Mesendoderm (in vitro differentiated cells): ENCODE results near the gene ZNF592.
"Not testable (repeated sequence)": the region's sequence is repeated elsewhere in the genome, so short reads cannot be mapped to it uniquely, and the experiment has no call there.

ENCODE experiments used
- DNase-seq: peaks from one replicate; pipeline ENCODE4 v3.0.0; 2013
- H2AK5ac ChIP-seq: 2 replicates; pipeline ENCODE4 v1.6.1; 2013; ENCODE audit warnings: low read length, inconsistent platforms
- H2BK120ac ChIP-seq: 2 replicates; pipeline ENCODE4 v1.6.1; 2013; ENCODE audit warnings: low read depth, mild to moderate bottlenecking, low read length, moderate library complexity, mixed read lengths
- H2BK15ac ChIP-seq: replicated peaks from 2 replicates; pipeline ENCODE4 v1.6.1; 2013; ENCODE audit warnings: low read depth, mild to moderate bottlenecking, moderate library complexity
- H2BK5ac ChIP-seq: 2 replicates; pipeline ENCODE4 v1.6.1; 2013; ENCODE audit warnings: low read length, inconsistent platforms
- H3K18ac ChIP-seq: 2 replicates; pipeline ENCODE4 v1.6.1; 2013; ENCODE audit warnings: mild to moderate bottlenecking, low read length, mixed read lengths
- H3K23ac ChIP-seq: one replicate; pipeline ENCODE4 v1.6.1; 2013; ENCODE audit warnings: low read length
- H3K27ac ChIP-seq: 2 replicates; pipeline ENCODE4 v1.5.1; 2013; ENCODE audit warnings: low read depth, mild to moderate bottlenecking, inconsistent platforms, low read length, moderate library complexity
- H3K27me3 ChIP-seq: 2 replicates; pipeline ENCODE4 v1.6.1; 2013; ENCODE audit warnings: low read length, control low read depth, mild to moderate bottlenecking, inconsistent platforms; ENCODE audit not compliant: insufficient read depth, poor library complexity
- H3K36me3 ChIP-seq: 2 replicates; pipeline ENCODE4 v1.6.1; 2013; ENCODE audit warnings: low read length, inconsistent platforms; ENCODE audit not compliant: control insufficient read depth, insufficient read depth
- H3K4ac ChIP-seq: one replicate; pipeline ENCODE4 v1.6.1; 2013; ENCODE audit warnings: low read depth, mild to moderate bottlenecking, low read length, moderate library complexity
- H3K4me1 ChIP-seq: 2 replicates; pipeline ENCODE4 v1.6.1; 2013; ENCODE audit warnings: low read depth, low read length, inconsistent platforms; ENCODE audit not compliant: control insufficient read depth
- H3K4me2 ChIP-seq: 2 replicates; pipeline ENCODE4 v1.6.1; 2013; ENCODE audit warnings: low read length
- H3K4me3 ChIP-seq: 2 replicates; pipeline ENCODE4 v1.5.1; 2013; ENCODE audit warnings: mild to moderate bottlenecking, low read length
- H3K56ac ChIP-seq: one replicate; pipeline ENCODE4 v1.6.1; 2013; ENCODE audit warnings: low read length
- H3K79me1 ChIP-seq: 2 replicates; pipeline ENCODE4 v1.6.1; 2013; ENCODE audit warnings: low read length, inconsistent platforms
- H3K79me2 ChIP-seq: 2 replicates; pipeline ENCODE4 v1.6.1; 2013; ENCODE audit warnings: mild to moderate bottlenecking, low read length; ENCODE audit not compliant: control insufficient read depth, insufficient read depth
- H3K9ac ChIP-seq: 2 replicates; pipeline ENCODE4 v1.6.1; 2013; ENCODE audit warnings: low read length, inconsistent platforms
- H4K5ac ChIP-seq: one replicate; pipeline ENCODE4 v1.6.1; 2013; ENCODE audit warnings: low read length
- H4K8ac ChIP-seq: one replicate; pipeline ENCODE4 v1.6.1; 2013; ENCODE audit warnings: low read depth, mild to moderate bottlenecking, control low read depth, low read length, moderate library complexity
- WGBS: extraction: QIAGEN DNeasy Blood & Tissue Kit; methylation state at CpG from one replicate; pipeline ENCODE4 v1.1.7; 2013; ENCODE audit warnings: low lambda C conversion rate, missing lambda C conversion rate; ENCODE audit not compliant: insufficient coverage; ENCODE audit errors: extremely low coverage; 5-methylcytosine and 5-hydroxymethylcytosine counted together

Gene ZNF592

DNA sequence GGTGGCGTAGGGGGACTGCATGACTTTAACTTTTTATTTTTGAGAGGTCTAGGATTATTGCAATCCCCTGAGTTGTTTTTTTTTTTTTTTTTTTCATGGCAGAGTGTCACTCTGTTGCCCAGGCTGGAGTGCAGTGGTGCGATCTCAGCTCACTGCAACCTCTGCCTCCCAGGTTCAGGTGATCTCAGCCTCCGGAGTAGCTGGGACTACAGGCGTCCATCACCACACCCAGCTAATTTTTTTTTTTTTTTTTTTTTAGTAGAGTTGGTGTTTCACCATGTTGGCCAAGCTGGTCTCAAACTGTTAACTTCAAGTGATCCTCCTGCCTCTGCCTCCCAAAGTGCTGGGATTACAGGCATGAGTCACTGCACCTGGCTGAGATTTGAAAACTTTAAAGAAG is 6.5 kb downstream of the ZNF592 start:
- H4K5ac ChIP-seq, H3K27me3 ChIP-seq, H3K18ac ChIP-seq, H2BK5ac ChIP-seq, H3K23ac ChIP-seq, H3K36me3 ChIP-seq, H3K4me1 ChIP-seq, H2BK15ac ChIP-seq, H3K4me2 ChIP-seq, H4K8ac ChIP-seq, H2AK5ac ChIP-seq, H3K56ac ChIP-seq, H3K4ac ChIP-seq, DNase-seq, H3K4me3 ChIP-seq, H2BK120ac ChIP-seq, H3K27ac ChIP-seq, H3K9ac ChIP-seq: not testable (repeated sequence)
- Histone ChIP-seq H3K79me2 (peaks cover 82% of the 10 kb centered on the region), H3K79me1 (peaks cover 11% of the 10 kb centered on the region)
- no CpG with 5 or more reads among the region's 4 CpGs for WGBS

DNA sequence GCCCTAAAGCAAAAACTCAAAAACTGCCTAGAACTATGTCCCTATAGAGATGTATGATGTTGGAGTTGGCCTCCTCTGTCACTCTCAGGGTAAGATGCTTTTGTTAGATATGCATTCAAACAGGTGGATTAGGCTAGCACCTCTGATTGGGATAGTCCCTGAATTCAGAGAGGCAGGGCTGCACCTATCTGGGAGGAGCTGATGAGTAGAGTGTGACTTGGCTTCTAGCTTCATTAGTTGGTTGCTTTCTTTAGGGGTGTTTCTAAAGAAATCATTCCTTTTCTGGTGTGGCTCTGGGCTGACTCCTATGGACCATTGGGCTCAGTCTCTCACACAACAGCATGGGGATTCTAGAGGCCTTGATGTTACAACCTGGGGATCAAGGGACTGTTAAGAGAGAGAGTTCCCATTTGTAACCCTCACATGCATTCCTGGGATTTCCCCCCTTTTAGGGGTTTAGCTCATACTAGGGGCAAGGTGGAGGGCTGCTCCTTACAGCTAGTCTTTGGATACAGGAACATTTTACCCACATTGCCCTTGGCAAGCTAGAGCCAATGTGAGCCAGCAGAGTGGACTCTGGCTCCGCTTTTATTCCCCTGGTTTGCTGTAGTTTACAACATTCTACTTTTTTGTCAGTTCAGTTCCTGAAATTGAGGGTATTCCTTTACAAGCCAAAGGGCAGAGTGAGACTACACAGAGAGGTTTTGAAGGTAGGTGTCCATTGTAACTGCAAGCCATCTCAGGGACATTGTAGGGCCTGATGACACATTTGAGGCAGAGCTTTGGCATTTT is 7.5 kb downstream of the ZNF592 start:
- Histone ChIP-seq H4K5ac (no peak overlapping the region), H3K27ac (no peak overlapping the region), H3K18ac (peak overlapping the region; percentile 47), H3K4me2 (no peak overlapping the region), H3K27me3 (no peaks in the 10 kb centered on the region), H2BK120ac (no peak overlapping the region), H2AK5ac (no peak overlapping the region), H3K4me1 (peaks cover 4% of the 10 kb centered on the region), H3K23ac (no peak overlapping the region), H3K79me2 (peaks cover 82% of the 10 kb centered on the region), H3K79me1 (peaks cover 17% of the 10 kb centered on the region), H3K36me3 (no peaks in the 10 kb centered on the region), H3K56ac (no peak overlapping the region), H3K9ac (no peak overlapping the region), H2BK15ac (no peak overlapping the region), H4K8ac (no peak overlapping the region), H3K4me3 (no peak overlapping the region), H2BK5ac (no peak overlapping the region), H3K4ac (no peak overlapping the region)
- peak; percentile 50 for DNase-seq
- no CpG with 5 or more reads among the region's 1 CpG for whole genome bisulfite sequencing

GRCh38 chr15:84759018-84759417 is 10.6 kb downstream of the ZNF592 start:
- WGBS = no CpG with 5 or more reads among the region's 1 CpG
- no peak for DNase-seq
- H3K27ac ChIP-seq = no peak overlapping the region

DNA sequence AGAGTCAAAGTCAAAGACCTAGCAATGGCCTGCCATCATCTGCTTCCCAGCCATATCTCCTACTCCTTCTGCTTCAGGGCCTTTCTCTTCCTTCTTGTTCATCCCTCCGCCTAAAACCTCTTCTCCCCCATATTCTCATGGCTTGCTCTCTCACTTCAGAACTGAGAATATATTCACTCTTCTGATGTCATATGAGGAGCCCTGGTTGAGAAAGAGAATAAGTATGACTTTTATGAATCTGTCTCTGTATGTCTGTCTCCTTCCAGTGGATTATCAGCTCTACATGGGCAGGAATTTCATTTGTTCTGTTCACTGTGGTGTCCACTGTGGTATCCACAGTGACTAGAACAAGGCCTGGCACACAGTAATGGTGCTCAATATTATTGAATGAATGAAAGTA is 11.8 kb downstream of the ZNF592 start:
- Histone ChIP-seq H3K36me3 (no peaks in the 10 kb centered on the region), H3K23ac (no peak overlapping the region), H3K79me2 (peaks cover 77% of the 10 kb centered on the region), H3K4me1 (peaks cover 4% of the 10 kb centered on the region), H2BK15ac (no peak overlapping the region), H2AK5ac (no peak overlapping the region), H3K27me3 (no peaks in the 10 kb centered on the region), H3K9ac (no peak overlapping the region), H3K4me2 (no peak overlapping the region), H3K4me3 (no peak overlapping the region), H3K4ac (no peak overlapping the region), H4K8ac (no peak overlapping the region), H3K27ac (no peak overlapping the region), H4K5ac (no peak overlapping the region), H2BK5ac (no peak overlapping the region), H2BK120ac (no peak overlapping the region), H3K56ac (no peak overlapping the region), H3K18ac (no peak overlapping the region), H3K79me1 (peaks cover 31% of the 10 kb centered on the region)
- WGBS = no CpG with 5 or more reads among the region's 1 CpG
- no peak for DNase-seq

More at GRCh38 chr15:84759018-84759417, 10.6 kb downstream of the ZNF592 start:
- peaks cover 83% of the 10 kb centered on the region for H3K79me2 ChIP-seq
- H3K4me2 ChIP-seq = no peak overlapping the region
- H2BK5ac ChIP-seq = no peak overlapping the region
- no peaks in the 10 kb centered on the region for H3K36me3 ChIP-seq
- H2BK120ac ChIP-seq = no peak overlapping the region
- no peak overlapping the region for H2AK5ac ChIP-seq
- no peak overlapping the region for H4K8ac ChIP-seq
- H4K5ac ChIP-seq = no peak overlapping the region
- H3K18ac ChIP-seq = no peak overlapping the region
- no peak overlapping the region for H3K56ac ChIP-seq
- no peak overlapping the region for H3K4ac ChIP-seq
- H3K23ac ChIP-seq = no peak overlapping the region
- no peaks in the 10 kb centered on the region for H3K27me3 ChIP-seq
- H3K9ac ChIP-seq = no peak overlapping the region
- H2BK15ac ChIP-seq = no peak overlapping the region
- peaks cover 4% of the 10 kb centered on the region for H3K4me1 ChIP-seq
- peaks cover 29% of the 10 kb centered on the region for H3K79me1 ChIP-seq
- no peak overlapping the region for H3K4me3 ChIP-seq

DNA sequence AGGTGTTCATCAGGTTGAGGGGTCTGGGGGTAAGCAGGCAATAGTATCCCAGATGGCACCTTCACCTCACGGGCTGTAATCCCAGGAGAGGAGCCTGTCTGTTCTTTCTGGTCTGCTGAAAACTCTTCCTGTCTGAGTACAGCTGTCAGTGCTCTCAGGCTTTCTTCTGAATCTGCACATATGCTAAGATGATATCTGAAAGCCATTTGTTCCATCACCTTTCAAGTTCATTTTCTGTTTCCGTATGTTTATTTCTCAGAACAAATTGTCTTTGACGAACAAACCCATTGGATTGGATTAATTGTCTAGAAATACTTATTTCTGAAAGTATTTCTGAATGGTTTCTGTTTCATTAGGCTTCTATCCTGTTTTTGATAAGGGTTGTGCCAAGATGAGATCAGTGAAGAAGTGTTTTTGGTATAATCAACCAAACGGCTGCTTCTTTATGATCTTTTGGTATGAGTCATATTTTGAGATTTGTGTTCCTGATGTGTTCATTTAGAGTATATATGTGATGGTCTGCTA is 13.3 kb downstream of the ZNF592 start:
- no peaks in the 10 kb centered on the region for H3K27me3 ChIP-seq
- no CpG with 5 or more reads among the region's 4 CpGs for WGBS
- no peak overlapping the region for H4K8ac ChIP-seq
- H3K9ac ChIP-seq = no peak overlapping the region
- peaks cover 70% of the 10 kb centered on the region for H3K79me2 ChIP-seq
- H3K23ac ChIP-seq = no peak overlapping the region
- H2BK15ac ChIP-seq = no peak overlapping the region
- no peak overlapping the region for H3K4me2 ChIP-seq
- no peaks in the 10 kb centered on the region for H3K4me1 ChIP-seq
- H3K4ac ChIP-seq = no peak overlapping the region
- no peak overlapping the region for H3K4me3 ChIP-seq
- H2BK5ac ChIP-seq = no peak overlapping the region
- no peak overlapping the region for H3K18ac ChIP-seq
- peaks cover 31% of the 10 kb centered on the region for H3K79me1 ChIP-seq
- no peak overlapping the region for H2BK120ac ChIP-seq
- H3K27ac ChIP-seq = no peak overlapping the region
- H4K5ac ChIP-seq = no peak overlapping the region
- no peaks in the 10 kb centered on the region for H3K36me3 ChIP-seq
- DNase-seq = no peak
- H3K56ac ChIP-seq = peak overlapping the region; percentile 6
- H2AK5ac ChIP-seq = no peak overlapping the region
